Measurements from ENCODE around the gene KAT2B. TPM values are rescaled to one million over a fixed set of nuclear protein-coding genes. Genes with fewer than 3 reads are reported as not detected.
"Not testable (repeated sequence)": the region's sequence is repeated elsewhere in the genome, so short reads cannot be mapped to it uniquely, and the experiment has no call there.

KAT2B gene
- total RNA-seq (2014; rRNA removed; shearing (Covaris generic); ENCODE audit: low replicate concordance) = 0.57 TPM in 1 of 2 replicates, not detected in the other

GRCh38 chr3:20039765-20040547 is at the start of gene KAT2B:
TSS of gene KAT2B (plus strand) at chr3:20040446. CDS start at chr3:20040478, 32 bp downstream.
- DNase-seq (ENCODE audit: low read depth) = peak; percentile 63
- in situ Hi-C loops (cut with HindIII; ENCODE audit: low pct_unique_long_range_greater_than_20kb, low sequenced_read_pairs) = no loop called here

GRCh38 chr3:19994796-19995195 is 45.5 kb upstream of the KAT2B start:
- in situ Hi-C loops (cut with HindIII; ENCODE audit: low pct_unique_long_range_greater_than_20kb, low sequenced_read_pairs) = no loop called here
- DNase-seq (ENCODE audit: low read depth) = no peak

GRCh38 chr3:19997502-19997901 is 42.7 kb upstream of the KAT2B start:
- in situ Hi-C loops (cut with HindIII; ENCODE audit: low pct_unique_long_range_greater_than_20kb, low sequenced_read_pairs) = no loop called here
- no peak for DNase-seq (ENCODE audit: low read depth)

- in situ Hi-C loops (cut with HindIII; ENCODE audit: low pct_unique_long_range_greater_than_20kb, low sequenced_read_pairs) = no loop called here
- no peak for DNase-seq (ENCODE audit: low read depth)
Measured at GRCh38 chr3:20001932-20002331, 38.3 kb upstream of the KAT2B start.

- DNase-seq (ENCODE audit: low read depth) = no peak
- in situ Hi-C loops (cut with HindIII; ENCODE audit: low pct_unique_long_range_greater_than_20kb, low sequenced_read_pairs) = no loop called here
Measured at GRCh38 chr3:20007960-20008359, 32.3 kb upstream of the KAT2B start.

GRCh38 chr3:20008646-20009045 is 31.6 kb upstream of the KAT2B start:
- DNase-seq (ENCODE audit: low read depth) = no peak
- in situ Hi-C loops (cut with HindIII; ENCODE audit: low pct_unique_long_range_greater_than_20kb, low sequenced_read_pairs) = no loop called here

- in situ Hi-C loops (cut with HindIII; ENCODE audit: low pct_unique_long_range_greater_than_20kb, low sequenced_read_pairs) = no loop called here
- DNase-seq (ENCODE audit: low read depth) = no peak
Measured at GRCh38 chr3:20012164-20012563, 28.1 kb upstream of the KAT2B start, which contains the start of gene PP2D1. TSS of gene PP2D1 (minus strand) at chr3:20012264. CDS start at chr3:20012072, 192 bp downstream.

- in situ Hi-C loops (cut with HindIII; ENCODE audit: low pct_unique_long_range_greater_than_20kb, low sequenced_read_pairs) = no loop called here
- no peak for DNase-seq (ENCODE audit: low read depth)
Measured at GRCh38 chr3:20013396-20013795, 26.9 kb upstream of the KAT2B start.

- DNase-seq (ENCODE audit: low read depth) = no peak
- in situ Hi-C loops (cut with HindIII; ENCODE audit: low pct_unique_long_range_greater_than_20kb, low sequenced_read_pairs) = no loop called here
Measured at GRCh38 chr3:20015525-20015924, 24.7 kb upstream of the KAT2B start.

GRCh38 chr3:20016076-20016475 is 24.2 kb upstream of the KAT2B start:
- DNase-seq (ENCODE audit: low read depth); in situ Hi-C loops (cut with HindIII; ENCODE audit: low pct_unique_long_range_greater_than_20kb, low sequenced_read_pairs): not testable (repeated sequence)

GRCh38 chr3:20022954-20023622 is 17.2 kb upstream of the KAT2B start:
- in situ Hi-C loops (cut with HindIII; ENCODE audit: low pct_unique_long_range_greater_than_20kb, low sequenced_read_pairs) = no loop called here
- DNase-seq (ENCODE audit: low read depth) = no peak

GRCh38 chr3:20023623-20024405 is 16.4 kb upstream of the KAT2B start:
- in situ Hi-C loops (cut with HindIII; ENCODE audit: low pct_unique_long_range_greater_than_20kb, low sequenced_read_pairs) = no loop called here
- DNase-seq (ENCODE audit: low read depth) = no peak

- DNase-seq (ENCODE audit: low read depth) = no peak
- in situ Hi-C loops (cut with HindIII; ENCODE audit: low pct_unique_long_range_greater_than_20kb, low sequenced_read_pairs) = no loop called here
Measured at GRCh38 chr3:20027136-20027535, 13.1 kb upstream of the KAT2B start.

- in situ Hi-C loops (cut with HindIII; ENCODE audit: low pct_unique_long_range_greater_than_20kb, low sequenced_read_pairs) = no loop called here
- no peak for DNase-seq (ENCODE audit: low read depth)
Measured at GRCh38 chr3:20028905-20029331, 11.3 kb upstream of the KAT2B start.

GRCh38 chr3:20031939-20032338 is 8.3 kb upstream of the KAT2B start:
- in situ Hi-C loops (cut with HindIII; ENCODE audit: low pct_unique_long_range_greater_than_20kb, low sequenced_read_pairs); DNase-seq (ENCODE audit: low read depth): not testable (repeated sequence)

- no peak for DNase-seq (ENCODE audit: low read depth)
- in situ Hi-C loops (cut with HindIII; ENCODE audit: low pct_unique_long_range_greater_than_20kb, low sequenced_read_pairs) = no loop called here
Measured at GRCh38 chr3:20035019-20035418, 5.2 kb upstream of the KAT2B start.

- no peak for DNase-seq (ENCODE audit: low read depth)
- in situ Hi-C loops (cut with HindIII; ENCODE audit: low pct_unique_long_range_greater_than_20kb, low sequenced_read_pairs) = no loop called here
Measured at GRCh38 chr3:20037255-20037996, 2.8 kb upstream of the KAT2B start.

Measured in Caki2 (cell line).